OCI-LY1 (cell line): ENCODE measurements around the gene VPS35L.

ENCODE experiments used
- CTCF ChIP-seq: fragments of 200-600 bp; sonication (generic), shearing (Covaris generic); IDR thresholded peaks from 2 replicates; pipeline ENCODE4 v1.5.1; 2017; ENCODE audit warnings: mild to moderate bottlenecking, antibody characterized with exemption, low read length, moderate library complexity, mixed read lengths
- EZH2 ChIP-seq: fragments of 200-600 bp; sonication (generic), shearing (Covaris generic); IDR thresholded peaks from 2 replicates; pipeline ENCODE4 v1.8.0; 2017; ENCODE audit warnings: borderline replicate concordance, mixed run types, mild to moderate bottlenecking, antibody characterized with exemption, low read length, moderate library complexity, mixed read lengths

GRCh38 chr16:19506965-19507364 lies 48.5 kb upstream of the VPS35L start:
- no peak for TF ChIP-seq EZH2
- no peak for TF ChIP-seq CTCF
